Uterus (tissue), 4 donors: ENCODE measurements around the gene CELA2A. TPM values are rescaled to one million over a fixed set of nuclear protein-coding genes. Genes with fewer than 3 reads are reported as not detected.
"Not testable (repeated sequence)": the region's sequence is repeated elsewhere in the genome, so short reads cannot be mapped to it uniquely, and the experiment has no call there.

Experiments
- DNase-seq, 2 donors: peaks; one replicate each; pipeline ENCODE4 v3.0.0-alpha.2; 2019 to 2020
- H3K27ac ChIP-seq, 2 donors: fragments of 200-600 bp; sonication (generic); 1 replicate in 1 of 2; 2 replicates in 1 of 2; pipeline ENCODE4 v1.5.1; 2016 to 2018
- H3K27me3 ChIP-seq, 2 donors: fragments of 200-600 bp; sonication (generic); one replicate each; pipeline ENCODE4 v1.5.1; 2018 to 2019; ENCODE audit warnings: control low read depth in 1 of 2
- H3K36me3 ChIP-seq, 2 donors: fragments of 200-600 bp; sonication (generic); one replicate each; pipeline ENCODE4 v1.5.1; 2019; ENCODE audit warnings: control low read depth in 1 of 2
- H3K4me1 ChIP-seq, 2 donors: fragments of 200-600 bp; sonication (generic); one replicate each; pipeline ENCODE4 v1.5.1; 2018 to 2019; ENCODE audit warnings: control low read depth in 1 of 2
- H3K4me3 ChIP-seq, 2 donors: fragments of 200-600 bp; sonication (generic); 1 replicate in 1 of 2; 2 replicates in 1 of 2; pipeline ENCODE4 v1.5.1; 2018 to 2019; ENCODE audit warnings: mild to moderate bottlenecking in 1 of 2
- H3K9me3 ChIP-seq, 2 donors: fragments of 200-600 bp; sonication (generic); one replicate each; pipeline ENCODE4 v1.5.1; 2019; ENCODE audit warnings: control low read depth in 1 of 2
- POLR2A ChIP-seq, 2 donors: fragments of 450-650 bp; IDR thresholded peaks; one replicate each; pipeline ENCODE4 v1.6.1; 2016; ENCODE audit warnings: antibody characterized with exemption in 2 of 2, mild to moderate bottlenecking in 1 of 2, moderate library complexity in 1 of 2
- intact Hi-C: fragments of 100-400 bp; cut with DNase I; formaldehyde crosslinking; loops from one replicate; pipeline ENCODE4 v1.15.1; 2023; ENCODE audit warnings: low total_unique reads
- total RNA-seq, 4 donors: library from RNA; depleted of rRNA in 3 of 4; stranded (reverse); fragments of >200 nt in 3 of 4; gene quantifications; one replicate each; pipeline versions ENCODE4 v1.1.0 to v1.2.4, GENCODE V29; 2014 to 2023
- TF ChIP-seq, protein P1 (sequence below), 4 experiments: fragments of 200-600 bp in 2 of 4; fragments of 450-650 bp in 2 of 4; sonication (generic) in 2 of 4; IDR thresholded peaks; one replicate each; pipeline ENCODE4 v1.5.1; 2016 to 2019; ENCODE audit warnings: antibody characterized with exemption in 4 of 4, mild to moderate bottlenecking in 2 of 4, moderate library complexity in 1 of 4
- donor health status: DM: yes; HTN: yes; CAD: no.

CELA2A gene
- total RNA-seq, 4 donors from 2014 or later: not detected

- Histone ChIP-seq H3K9me3 (no peaks in the 10 kb centered on the region), H3K27me3 (no peaks in the 10 kb centered on the region), H3K36me3 (no peaks in the 10 kb centered on the region), H3K4me3 (no peak overlapping the region), H3K4me1 (no peaks in the 10 kb centered on the region), H3K27ac (no peak overlapping the region)
- TF ChIP-seq POLR2A (IDR thresholded peaks at IDR 0.05): no peak
- TF ChIP-seq, protein P1, sequence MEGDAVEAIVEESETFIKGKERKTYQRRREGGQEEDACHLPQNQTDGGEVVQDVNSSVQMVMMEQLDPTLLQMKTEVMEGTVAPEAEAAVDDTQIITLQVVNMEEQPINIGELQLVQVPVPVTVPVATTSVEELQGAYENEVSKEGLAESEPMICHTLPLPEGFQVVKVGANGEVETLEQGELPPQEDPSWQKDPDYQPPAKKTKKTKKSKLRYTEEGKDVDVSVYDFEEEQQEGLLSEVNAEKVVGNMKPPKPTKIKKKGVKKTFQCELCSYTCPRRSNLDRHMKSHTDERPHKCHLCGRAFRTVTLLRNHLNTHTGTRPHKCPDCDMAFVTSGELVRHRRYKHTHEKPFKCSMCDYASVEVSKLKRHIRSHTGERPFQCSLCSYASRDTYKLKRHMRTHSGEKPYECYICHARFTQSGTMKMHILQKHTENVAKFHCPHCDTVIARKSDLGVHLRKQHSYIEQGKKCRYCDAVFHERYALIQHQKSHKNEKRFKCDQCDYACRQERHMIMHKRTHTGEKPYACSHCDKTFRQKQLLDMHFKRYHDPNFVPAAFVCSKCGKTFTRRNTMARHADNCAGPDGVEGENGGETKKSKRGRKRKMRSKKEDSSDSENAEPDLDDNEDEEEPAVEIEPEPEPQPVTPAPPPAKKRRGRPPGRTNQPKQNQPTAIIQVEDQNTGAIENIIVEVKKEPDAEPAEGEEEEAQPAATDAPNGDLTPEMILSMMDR (IDR thresholded peaks at IDR 0.05): no peak
- DNase-seq: no peak
- intact Hi-C loops: no loop called here
These were observed 3.5 kb downstream of the CELA2A start for GRCh38 chr1:15459771-15460707.

DNA sequence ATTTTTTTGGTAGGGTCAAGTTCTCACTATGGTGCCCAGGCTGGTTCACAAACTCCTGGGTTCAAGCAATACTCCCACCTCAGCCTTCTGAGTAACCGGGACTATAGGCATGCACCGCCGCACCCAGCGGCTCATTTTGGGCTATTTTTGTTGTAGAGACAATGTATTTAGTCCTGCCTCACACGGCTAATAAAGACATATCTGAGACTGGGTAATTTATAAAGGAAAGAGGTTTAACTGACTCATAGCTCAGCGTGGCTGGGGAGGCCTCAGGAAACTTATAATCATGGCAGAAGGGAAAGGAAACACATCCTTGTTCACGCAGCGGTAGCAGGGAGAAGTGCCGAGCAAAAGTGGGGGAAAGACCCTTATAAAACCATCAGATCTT, 4.2 kb downstream of the CELA2A start:
- no peaks in the 10 kb centered on the region for H3K4me1 ChIP-seq
- H3K9me3 ChIP-seq: no peaks in the 10 kb centered on the region
- intact Hi-C loops: no loop called here
- DNase-seq: no peak
- H3K27me3 ChIP-seq: no peaks in the 10 kb centered on the region
- no peak overlapping the region for H3K27ac ChIP-seq
- TF ChIP-seq POLR2A (IDR thresholded peaks at IDR 0.05): no peak
- TF ChIP-seq, protein P1 (IDR thresholded peaks at IDR 0.05): no peak
- no peak overlapping the region for H3K4me3 ChIP-seq
- no peaks in the 10 kb centered on the region for H3K36me3 ChIP-seq

- DNase-seq, H3K27ac ChIP-seq, H3K27me3 ChIP-seq, H3K9me3 ChIP-seq, H3K36me3 ChIP-seq, intact Hi-C loops, H3K4me3 ChIP-seq, H3K4me1 ChIP-seq: not testable (repeated sequence)
These were observed 6.7 kb downstream of the CELA2A start for GRCh38 chr1:15463064-15463800.

DNA sequence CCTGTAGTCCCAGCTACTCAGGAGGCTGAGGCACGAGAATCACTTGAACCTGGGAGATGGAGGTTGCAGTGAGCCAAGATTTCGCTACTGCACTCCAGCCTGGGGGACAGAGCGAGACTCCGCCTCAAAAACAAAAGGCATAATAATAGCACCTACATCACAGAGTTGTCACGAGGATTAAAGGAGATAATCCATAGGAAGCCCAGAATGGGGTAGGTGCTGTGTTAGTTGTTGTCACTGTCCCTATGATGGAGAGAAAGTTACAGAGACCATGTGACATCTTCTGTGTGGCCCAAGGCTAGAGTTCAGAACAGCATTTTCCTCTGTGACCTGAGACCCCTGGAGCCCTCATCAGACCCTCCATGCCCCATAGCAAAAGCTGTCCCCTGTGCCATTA, 7.4 kb downstream of the CELA2A start:
- H3K4me3 ChIP-seq, H3K4me1 ChIP-seq, intact Hi-C loops, H3K9me3 ChIP-seq, H3K27me3 ChIP-seq, DNase-seq, H3K27ac ChIP-seq, H3K36me3 ChIP-seq: not testable (repeated sequence)

DNA sequence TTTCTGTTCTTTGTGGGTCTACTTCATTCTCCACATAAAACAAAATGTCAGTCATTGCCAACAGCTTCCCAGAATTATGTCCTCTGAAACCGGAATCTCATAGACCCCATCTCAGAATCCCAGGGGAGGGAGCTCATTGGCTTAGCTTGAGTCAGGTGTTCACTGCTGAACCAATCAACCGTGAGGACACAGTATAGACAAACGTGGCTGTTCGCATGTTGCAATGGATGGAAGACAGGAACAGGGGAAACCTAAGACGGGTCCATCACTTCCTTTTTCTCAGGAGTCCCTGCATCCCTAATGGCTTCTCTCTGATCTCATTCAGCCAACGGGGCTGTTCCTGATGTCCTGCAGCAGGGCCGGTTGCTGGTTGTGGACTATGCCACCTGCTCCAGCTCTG, 9.1 kb downstream of the CELA2A start:
- H3K4me1 ChIP-seq: no peaks in the 10 kb centered on the region
- no peak for DNase-seq
- H3K9me3 ChIP-seq: no peaks in the 10 kb centered on the region
- H3K36me3 ChIP-seq: no peaks in the 10 kb centered on the region
- H3K27ac ChIP-seq: no peak overlapping the region
- no peak overlapping the region for H3K4me3 ChIP-seq
- TF ChIP-seq, protein P1 (IDR thresholded peaks at IDR 0.05): no peak
- no peak for TF ChIP-seq POLR2A (IDR thresholded peaks at IDR 0.05)
- intact Hi-C loops: no loop called here
- no peaks in the 10 kb centered on the region for H3K27me3 ChIP-seq

DNA sequence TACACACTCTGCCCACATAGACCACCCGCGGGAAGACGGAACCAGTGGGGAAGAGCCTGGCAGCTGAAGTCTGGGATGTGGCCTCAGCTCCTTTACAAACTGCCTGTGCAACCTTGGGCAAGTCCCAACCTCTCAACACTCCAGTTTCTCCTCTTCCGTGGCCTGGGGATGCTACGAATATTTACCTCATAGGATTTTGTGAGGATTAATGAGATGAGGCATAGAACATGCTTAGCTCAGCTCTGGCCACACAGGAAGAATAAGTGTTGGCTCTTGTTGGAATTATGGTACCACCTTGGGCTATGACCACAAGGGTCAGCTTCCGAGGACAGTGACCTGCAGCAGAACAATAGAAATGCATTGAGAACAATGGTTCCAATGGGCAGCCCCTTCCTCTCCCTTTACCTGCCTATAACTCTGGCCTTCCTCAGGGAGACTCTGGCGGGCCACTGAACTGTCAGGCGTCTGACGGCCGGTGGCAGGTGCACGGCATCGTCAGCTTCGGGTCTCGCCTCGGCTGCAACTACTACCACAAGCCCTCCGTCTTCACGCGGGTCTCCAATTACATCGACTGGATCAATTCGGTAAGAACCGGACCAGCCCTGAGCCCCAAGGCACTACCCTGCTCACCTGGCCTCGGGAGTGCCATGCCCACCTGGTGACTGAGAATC, 10.6 kb downstream of the CELA2A start:
- H3K4me3 ChIP-seq, H3K9me3 ChIP-seq, H3K27ac ChIP-seq, DNase-seq, H3K4me1 ChIP-seq, H3K27me3 ChIP-seq, H3K36me3 ChIP-seq, intact Hi-C loops: not testable (repeated sequence)
